ENCODE data around the gene TASOR2. TPM values are rescaled to one million over a fixed set of nuclear protein-coding genes. Genes with fewer than 3 reads are reported as not detected.

The TASOR2 gene
- total and polyA plus RNA-seq, 9 of the 15 experiments (the other 6 are each of a cell fraction or from before 2014, with no cell fraction given): 12.7 to 75.3 (median 52.3) TPM

GRCh38 chr10:5684318-5684970 lies at the start of gene TASOR2 (continued):
- TF ChIP-seq POLR2H (tag; IDR thresholded peaks at IDR 0.05; ENCODE audit: low read depth): peak; percentile 55
- TF ChIP-seq RFX5 (IDR thresholded peaks at IDR 0.05; ENCODE audit: low read depth, low read length): no peak
- TF ChIP-seq CBFA2T2 (conservative IDR thresholded peaks at IDR 0.05): no peak
- TF ChIP-seq HDAC8 (tag; IDR thresholded peaks at IDR 0.05): peak; percentile 86
- no peak for TF ChIP-seq ATF2 (CRISPR knock-in tag; IDR thresholded peaks at IDR 0.05)
- TF ChIP-seq ZFX (CRISPR knock-in tag; IDR thresholded peaks at IDR 0.05): no peak; the same call in 1 of the 2 replicates
- TF ChIP-seq ZMIZ1 (IDR thresholded peaks at IDR 0.05; ENCODE audit: low read depth in 2 of 2, low read length in 2 of 2): no peak
- TF ChIP-seq SNIP1 (IDR thresholded peaks at IDR 0.05; ENCODE audit: low read depth): no peak
- TF ChIP-seq FOXA1 (IDR thresholded peaks at IDR 0.05; ENCODE audit: borderline replicate concordance): no peak
- no peak for TF ChIP-seq ZNF277 (CRISPR knock-in tag; IDR thresholded peaks at IDR 0.05; ENCODE audit: borderline replicate concordance)
- no peak for TF ChIP-seq SMARCA4 (IDR thresholded peaks at IDR 0.05)
- no peak for TF ChIP-seq DEAF1 (CRISPR knock-in tag; IDR thresholded peaks at IDR 0.05)
- peak; percentile 62 for TF ChIP-seq ZNF644 (tag; IDR thresholded peaks at IDR 0.05; ENCODE audit: low read depth)
- no peak for TF ChIP-seq TAF15 (IDR thresholded peaks at IDR 0.05; ENCODE audit: low read depth, low read length)
- TF ChIP-seq HDGF (IDR thresholded peaks at IDR 0.05): no peak
- peak; percentile 44; the same call in 1 of the 2 replicates for TF ChIP-seq TEAD4 (IDR thresholded peaks at IDR 0.05; ENCODE audit: low read length)
- TF ChIP-seq TEAD4 (CRISPR knock-in tag; IDR thresholded peaks at IDR 0.05; ENCODE audit: borderline replicate concordance): peak; percentile 93
- TF ChIP-seq ZBTB9 (CRISPR knock-in tag; IDR thresholded peaks at IDR 0.05): peak; percentile 90

All from K562 (cell line).